B cell (primary cell): Measurements from ENCODE around the gene HOXB4. TPM values are rescaled to one million over a fixed set of nuclear protein-coding genes. Genes with fewer than 3 reads are reported as not detected.

Experiments
- ATAC-seq: fragments of 200-7000 bp; cut with Tn5 transposase; one replicate; pipeline ENCODE4 v1.10.0; 2021; ENCODE audit warnings: low read depth, mild to moderate bottlenecking, moderate number of reproducible peaks, moderate library complexity
- CTCF ChIA-PET: fragments of 350-600 bp; sonication (Branson Sonifier 250); formaldehyde crosslinking; loops from one replicate; lab custom pipeline; 2021; ENCODE audit warnings: antibody characterized with exemption, inconsistent platforms; lab: Charles Lee
- POLR2A ChIA-PET: fragments of 350-600 bp; sonication (Branson Sonifier 250); formaldehyde crosslinking; loops from one replicate; lab custom pipeline; 2021; ENCODE audit warnings: antibody characterized with exemption; lab: Charles Lee
- DNase-seq: peaks from one replicate; pipeline ENCODE4 v3.0.0; 2013
- H2AFZ ChIP-seq: 2 replicates; pipeline ENCODE4 v1.6.1; 2012; ENCODE audit warnings: mild to moderate bottlenecking, low read depth, low read length; ENCODE audit not compliant: insufficient read depth, poor library complexity, severe bottlenecking
- H3K27ac ChIP-seq, 2 donors: 1 replicate in 1 of 2; 2 replicates in 1 of 2; pipeline ENCODE4 v1.5.1; 2012 to 2013; ENCODE audit warnings: low read length in 2 of 2, mild to moderate bottlenecking in 2 of 2, moderate library complexity in 1 of 2
- H3K27me3 ChIP-seq, 4 experiments: fragments of 200-600 bp in 1 of 4; sonication (generic) in 1 of 4; replicated peaks in 1 of 4; 1 replicate in 2 of 4; 2 replicates in 2 of 4; pipeline versions ENCODE4 v1.6.1 to v1.7.0; 2013 to 2016; ENCODE audit warnings: low read length in 3 of 4, mild to moderate bottlenecking in 2 of 4, mixed read lengths in 1 of 4, moderate library complexity in 1 of 4; ENCODE audit not compliant: insufficient read depth in 4 of 4, control insufficient read depth in 3 of 4; ENCODE audit errors: control extremely low read depth in 1 of 4
- H3K36me3 ChIP-seq, 2 experiments: replicated peaks in 1 of 2; 1 replicate in 1 of 2; 2 replicates in 1 of 2; pipeline versions ENCODE4 v1.6.1 to v1.7.1; 2013; ENCODE audit warnings: low read length in 1 of 2; ENCODE audit not compliant: insufficient read depth in 2 of 2, control insufficient read depth in 1 of 2; ENCODE audit errors: control extremely low read depth in 1 of 2, extremely low read depth in 1 of 2
- H3K4me1 ChIP-seq, 2 donors: fragments of 200-600 bp in 1 of 2; sonication (generic) in 1 of 2; 1 replicate in 1 of 2; 2 replicates in 1 of 2; pipeline versions ENCODE4 v1.5.1 to v1.6.1; 2013 to 2017; ENCODE audit warnings: low read length in 2 of 2; ENCODE audit not compliant: control insufficient read depth in 2 of 2, insufficient read depth in 2 of 2
- H3K4me2 ChIP-seq: replicated peaks from 2 replicates; pipeline ENCODE3; 2012; ENCODE audit warnings: mild to moderate bottlenecking, low read depth, low read length; ENCODE audit not compliant: poor library complexity, severe bottlenecking
- H3K4me3 ChIP-seq, 5 experiments: fragments of 200-600 bp in 1 of 5; sonication (generic) in 1 of 5; 1 replicate in 3 of 5; 2 replicates in 2 of 5; pipeline versions ENCODE4 v1.5.1 to v1.7.0; 2011 to 2016; ENCODE audit warnings: low read length in 4 of 5, mild to moderate bottlenecking in 4 of 5, low read depth in 2 of 5, control low read depth in 1 of 5, moderate library complexity in 1 of 5; ENCODE audit not compliant: insufficient read depth in 1 of 5; ENCODE audit errors: control extremely low read depth in 1 of 5, extremely low read depth in 1 of 5
- H3K79me2 ChIP-seq: fragments of 200-600 bp; sonication (generic); one replicate; pipeline ENCODE4 v1.6.0; 2016; ENCODE audit warnings: low read length; ENCODE audit not compliant: control insufficient read depth, insufficient read depth
- H3K9ac ChIP-seq: fragments of 200-600 bp; sonication (generic); 2 replicates; pipeline ENCODE4 v1.6.1; 2017; ENCODE audit warnings: mild to moderate bottlenecking, low read length, moderate library complexity
- H3K9me3 ChIP-seq, 3 donors: one replicate each; pipeline versions ENCODE4 v1.6.1 to v1.7.1; 2013; ENCODE audit warnings: low read length in 2 of 3; ENCODE audit not compliant: control insufficient read depth in 2 of 3, insufficient read depth in 1 of 3; ENCODE audit errors: control extremely low read depth in 1 of 3
- H4K20me1 ChIP-seq: 2 replicates; pipeline ENCODE4 v1.6.0; 2012; ENCODE audit warnings: mild to moderate bottlenecking, low read length; ENCODE audit not compliant: insufficient read depth, control insufficient read depth, poor library complexity, severe bottlenecking
- H3K27ac Mint-ChIP-seq: one replicate; pipeline ENCODE4 v1.8.0; 2021; ENCODE audit warnings: mixed read lengths
- H3K27me3 Mint-ChIP-seq: one replicate; pipeline ENCODE4 v1.8.0; 2021; ENCODE audit warnings: mixed read lengths
- H3K4me1 Mint-ChIP-seq: one replicate; pipeline ENCODE4 v1.8.0; 2021; ENCODE audit warnings: mixed read lengths
- H3K4me3 Mint-ChIP-seq: one replicate; pipeline ENCODE4 v1.8.0; 2021; ENCODE audit warnings: mixed read lengths
- H3K9me3 Mint-ChIP-seq: one replicate; pipeline ENCODE4 v1.8.0; 2022; ENCODE audit warnings: mixed read lengths; ENCODE audit not compliant: insufficient read depth
- CTCF ChIP-seq: fragments of 200-600 bp; IDR thresholded peaks from one replicate; pipeline ENCODE4 v1.8.0; 2022; ENCODE audit warnings: antibody characterized with exemption, mild to moderate bottlenecking
- EZH2 ChIP-seq: IDR thresholded peaks from 2 replicates; pipeline ENCODE4 v1.6.1; 2012; ENCODE audit warnings: borderline replicate concordance, low read depth, mild to moderate bottlenecking, moderate library complexity, low read length; ENCODE audit not compliant: insufficient read depth, poor library complexity, severe bottlenecking
- WGBS: methylation state at CpG from one replicate; pipeline ENCODE4 v1.1.5; 2013; ENCODE audit warnings: missing lambda C conversion rate; ENCODE audit not compliant: insufficient coverage; 5-methylcytosine and 5-hydroxymethylcytosine counted together
- intact Hi-C: fragments of 100-400 bp; cut with micrococcal nuclease; formaldehyde crosslinking; loops from one replicate; pipeline ENCODE4 v1.10.0; 2022
- polyA plus RNA-seq: library from polyadenylated mRNA; depleted of rRNA; stranded (reverse); fragments of >200 nt; gene quantifications from 2 replicates; pipeline ENCODE4 v1.2.3, GENCODE V29; 2012
- total RNA-seq, 2 donors: library from RNA; stranded (reverse); fragments of 120-200 nt in 1 of 2; gene quantifications; 1 replicate in 1 of 2; 2 replicates in 1 of 2; pipeline versions ENCODE4 v1.2.3 to v1.2.4, GENCODE V29; 2013 to 2022

HOXB4 gene
- total and polyA plus RNA-seq, 2 donors (not counting 1 experiment from before 2014, with no cell fraction given), result 0.85 to 1.7 TPM

DNA sequence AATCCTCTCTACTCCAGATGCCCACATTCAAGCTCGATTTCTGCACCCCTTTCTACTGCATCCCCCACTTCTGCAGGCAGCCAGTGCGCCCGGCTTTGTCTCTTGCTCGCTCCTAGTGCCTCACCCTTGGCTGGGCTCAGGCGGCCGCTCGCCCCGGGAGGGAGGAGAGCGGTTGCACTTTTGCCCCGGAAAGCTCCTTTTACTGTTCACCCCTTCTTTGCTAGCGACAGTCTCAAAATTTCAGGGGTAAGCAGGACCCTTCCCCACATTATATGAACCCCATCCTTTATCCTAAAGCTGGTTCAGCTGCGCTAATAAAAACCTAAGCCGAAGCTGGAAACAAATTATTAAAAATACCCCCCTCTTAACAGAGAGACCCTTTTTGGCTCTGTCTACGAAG is 14.4 kb upstream of the HOXB4 start:
- H3K9me3 Mint-ChIP-seq, result no peaks in the 10 kb centered on the region
- POLR2A ChIA-PET, result interaction anchor here (0.5 to 1.6 kb wide), 4 partner anchors 20 to 274 kb away, joined by 3 to 4 read pairs (median 4); no protein-coding TSS in a partner anchor
- peaks cover 52 to 60% of the 10 kb centered on the region in 2 donors for H3K4me1 ChIP-seq
- peak overlapping the region; percentile 80 for H3K4me2 ChIP-seq
- H3K79me2 ChIP-seq, result no peaks in the 10 kb centered on the region
- H3K9me3 ChIP-seq, result peaks cover 0 to 21% (median 0%) of the 10 kb centered on the region in 3 donors
- H2AFZ ChIP-seq, result peak overlapping the region; percentile 50
- no peak for ATAC-seq
- no peak for TF ChIP-seq CTCF
- TF ChIP-seq EZH2, result peak; percentile 62
- peak; percentile 61 for DNase-seq
- peak overlapping the region; percentile 50 for H3K9ac ChIP-seq
- H3K4me3 ChIP-seq, result peak overlapping the region in 2 of 5 experiments; percentile 21 to 44
- H3K36me3 ChIP-seq, result no peaks in the 10 kb centered on the region
- H3K27ac Mint-ChIP-seq, result peak overlapping the region; percentile 16
- 4% methylated on average over 13 of the region's 14 CpGs for WGBS
- CTCF ChIA-PET, result interaction anchor here (0.7 to 5.6 kb wide), 23 partner anchors 14 to 567 kb away, joined by 3 to 68 read pairs (median 4); partner anchors contain the start of gene PRAC2
- H3K27ac ChIP-seq, result no peak overlapping the region
- H3K27me3 ChIP-seq, result peaks cover 0 to 99% (median 81%) of the 10 kb centered on the region in 4 experiments
- intact Hi-C loops, result loop anchor here (2.0 kb wide), 2 partner anchors 14 to 256 kb away; partner anchors contain the start of gene HOXB4
- peaks cover 44% of the 10 kb centered on the region for H3K4me1 Mint-ChIP-seq
- H4K20me1 ChIP-seq, result peaks cover 8% of the 10 kb centered on the region
- peaks cover 90% of the 10 kb centered on the region for H3K27me3 Mint-ChIP-seq
- H3K4me3 Mint-ChIP-seq, result peak overlapping the region; percentile 83

- H3K27ac ChIP-seq, result no peak overlapping the region
- intact Hi-C loops, result loop anchor here (2.0 kb wide), 2 partner anchors 13 to 255 kb away; partner anchors contain the start of gene HOXB4
Measured at GRCh38 chr17:48592057-48592514, 13.9 kb upstream of the HOXB4 start.

More at GRCh38 chr17:48592057-48592514, 13.9 kb upstream of the HOXB4 start:
- Mint-ChIP-seq H3K27me3 (peaks cover 90% of the 10 kb centered on the region), H3K4me3 (no peak overlapping the region), H3K4me1 (peaks cover 40% of the 10 kb centered on the region), H3K9me3 (no peaks in the 10 kb centered on the region), H3K27ac (no peak overlapping the region)
- peaks cover 47 to 56% of the 10 kb centered on the region in 2 donors for H3K4me1 ChIP-seq
- peaks cover 5% of the 10 kb centered on the region for H4K20me1 ChIP-seq
- no peaks in the 10 kb centered on the region for H3K79me2 ChIP-seq
- ChIA-PET CTCF (interaction anchor here (0.9 to 5.6 kb wide), 13 partner anchors 15 to 330 kb away, joined by 3 to 68 read pairs (median 7); partner anchors contain the start of gene PRAC2), POLR2A (interaction anchor here (0.5 to 1.6 kb wide), 2 partner anchors 21 to 167 kb away, joined by 3 to 4 read pairs; no protein-coding TSS in a partner anchor)
- H3K36me3 ChIP-seq, result no peaks in the 10 kb centered on the region
- H3K27me3 ChIP-seq, result peaks cover 0 to 99% (median 83%) of the 10 kb centered on the region in 4 experiments
- peak overlapping the region; percentile 80 for H3K4me2 ChIP-seq
- no peak overlapping the region for H3K4me3 ChIP-seq
- H2AFZ ChIP-seq, result no peak overlapping the region
- DNase-seq, result no peak
- ATAC-seq, result no peak
- peaks cover 0 to 18% (median 0%) of the 10 kb centered on the region in 3 donors for H3K9me3 ChIP-seq
- H3K9ac ChIP-seq, result no peak overlapping the region
- no peak for TF ChIP-seq CTCF
- no peak for TF ChIP-seq EZH2
- WGBS, result 21% methylated on average over 24 of the region's 33 CpGs
